ENCODE measurements around the gene NOC3L.

DNA sequence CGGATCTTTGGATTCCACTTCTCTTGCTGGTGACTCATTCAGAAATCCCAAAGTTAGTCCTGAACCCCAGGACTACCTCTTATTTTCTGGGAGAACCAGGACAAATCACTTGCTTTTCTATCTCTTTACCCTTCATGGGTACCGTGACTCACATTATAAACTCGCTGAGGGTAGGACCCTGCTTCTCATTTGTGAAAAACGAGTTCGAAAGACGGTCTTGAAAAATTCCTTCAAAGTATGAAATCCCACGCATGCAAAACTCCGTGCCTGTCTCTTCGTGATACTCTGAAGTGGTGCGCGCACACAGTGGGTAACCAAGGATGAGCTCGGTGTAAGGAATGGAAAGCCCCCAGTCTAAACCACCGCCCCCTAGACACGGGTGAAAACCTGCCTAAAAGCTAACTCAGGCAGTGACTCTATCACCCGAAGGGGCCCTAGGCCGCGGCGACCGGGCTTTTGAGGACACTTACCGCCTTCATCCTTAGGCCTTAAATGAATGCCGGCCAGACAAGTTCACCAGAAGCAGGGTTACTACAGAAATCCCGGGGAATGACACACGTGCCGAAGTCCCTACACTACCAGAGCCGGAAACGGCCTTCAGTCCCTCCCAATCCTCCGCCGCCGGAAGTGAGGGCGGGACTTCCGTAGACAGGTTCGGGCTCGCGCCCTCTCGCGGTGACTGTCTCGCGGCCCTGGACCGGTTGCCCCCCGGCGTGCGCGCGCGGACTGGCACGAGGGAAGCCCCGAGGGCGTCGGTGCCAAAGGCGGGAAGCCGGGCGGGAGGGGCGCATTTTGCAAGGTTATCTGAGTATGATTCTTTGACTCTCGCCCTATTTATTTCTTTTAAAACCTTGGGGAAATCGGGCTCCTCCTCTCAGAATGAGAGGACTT, at the start of gene NOC3L:
- TF ChIP-seq CTCF (IDR thresholded peaks at IDR 0.05) (peak; percentile 92), EZH2 (IDR thresholded peaks at IDR 0.05; ENCODE audit: borderline replicate concordance, insufficient read depth, low read depth, low read length, poor library complexity, severe bottlenecking) (no peak)

Data from B cell (primary cell).